ENCODE measurements around the gene PAH. TPM values are rescaled to one million over a fixed set of nuclear protein-coding genes. Genes with fewer than 3 reads are reported as not detected.

The PAH gene
- total RNA-seq, result not detected in 2 replicates

GRCh38 chr12:102917026-102917787 lies at the start of gene PAH:
PAH (minus strand) TSS chr12:102917244; CDS start chr12:102917130, 114 bp downstream.

GRCh38 chr12:102957339-102958050 lies 40.5 kb upstream of the PAH start, which contains the start of gene ASCL1:
ASCL1 (plus strand) TSS chr12:102957674; CDS start chr12:102958245, 571 bp downstream.

Other genes with a start within 250 kb of the PAH start
- not detected in 2 replicates for gene ASCL1, start 40.4 kb upstream of the PAH start, total RNA-seq

All from myometrial cell (primary cell).